Measurements from ENCODE around the gene METAP2.

GRCh38 chr12:95529693-95530225 lies 55.8 kb downstream of the METAP2 start:
- TF ChIP-seq CTCF (IDR thresholded peaks at IDR 0.05): no peak
- no peak for TF ChIP-seq POLR2A (IDR thresholded peaks at IDR 0.05)
